ENCODE measurements around the gene RNF224. TPM values are rescaled to one million over a fixed set of nuclear protein-coding genes. Genes with fewer than 3 reads are reported as not detected.

The RNF224 gene
- total and polyA plus RNA-seq, 2 experiments from 2014 or later = 0.63 TPM; not detected in 1

DNA sequence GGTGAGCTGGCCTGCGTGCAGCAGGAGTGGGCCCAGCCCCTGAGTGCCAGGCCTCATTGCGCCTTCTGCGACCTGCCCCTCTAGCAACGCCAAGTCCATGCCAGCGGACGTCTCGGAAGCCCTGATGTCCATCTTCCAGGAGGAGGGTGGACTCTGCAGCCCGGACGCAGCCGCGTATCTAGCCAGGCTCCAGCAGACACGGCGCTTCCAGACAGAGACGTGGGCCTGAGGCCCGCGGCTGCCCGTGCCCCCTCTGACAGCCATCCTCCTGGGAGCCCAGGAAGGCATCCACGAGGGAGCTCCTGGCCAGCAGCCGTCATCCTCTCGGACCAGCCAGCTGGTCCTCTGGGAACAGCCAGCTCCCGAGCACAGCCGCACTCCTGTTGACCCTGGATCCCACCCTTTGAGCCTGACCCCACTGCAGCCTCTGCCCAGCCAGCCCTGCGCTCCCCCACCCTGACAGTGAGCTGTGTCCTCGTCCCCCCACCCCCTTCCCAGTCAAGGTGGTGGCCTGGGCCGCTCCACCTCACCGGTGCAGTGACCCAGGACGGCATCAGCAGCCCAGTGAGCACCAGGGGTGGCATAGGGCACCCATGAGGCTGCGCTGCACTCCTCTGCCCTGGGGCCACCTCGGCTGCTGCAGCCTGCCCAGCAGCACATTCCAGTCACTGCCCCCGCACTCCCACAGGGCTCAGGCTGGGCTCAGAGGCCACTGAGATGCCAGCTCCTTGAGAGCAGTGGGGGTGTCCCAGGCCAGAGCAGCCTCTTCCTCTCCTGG, 10.9 kb upstream of the RNF224 start:
- H3K4me3 Mint-ChIP-seq = no peak overlapping the region
- Histone ChIP-seq H3K27me3 (ENCODE audit: insufficient read depth) (no peaks in the 10 kb centered on the region), H3K79me2 (replicated peaks; ENCODE audit: insufficient read depth) (no peaks in the 10 kb centered on the region), H2AFZ (no peak overlapping the region), H3K4me2 (no peak overlapping the region), H3K27ac (ENCODE audit: low read depth) (no peak overlapping the region), H4K20me1 (replicated peaks; ENCODE audit: insufficient read depth) (no peaks in the 10 kb centered on the region; the same call in 1 of the 2 replicates), H3F3A (replicated peaks; ENCODE audit: low read depth) (0 out of 2 replicates have a peak, but pooled peaks cover 3% of the 10 kb centered on the region), H3K4me1 (ENCODE audit: insufficient read depth) (0 out of 2 replicates have a peak, but pooled peaks cover 3% of the 10 kb centered on the region), H3K4me3 (no peak overlapping the region), H3K9me2 (ENCODE audit: insufficient read depth) (no peaks in the 10 kb centered on the region), H3K36me3 (ENCODE audit: insufficient read depth) (no peaks in the 10 kb centered on the region)
- ATAC-seq (no peak), DNase-seq (ENCODE audit: low spot score) (no peak)
- no peaks in the 10 kb centered on the region for H3K27me3 Mint-ChIP-seq (ENCODE audit: insufficient read depth, low read depth, poor library complexity)
- H3K27ac Mint-ChIP-seq = no peak overlapping the region
- H3K4me1 Mint-ChIP-seq = peaks cover 7% of the 10 kb centered on the region; the same call in 2 of the 3 replicates
- TF ChIP-seq POLR2AphosphoS5 (IDR thresholded peaks at IDR 0.05; ENCODE audit: low read depth) (no peak), STAT1 (IDR thresholded peaks at IDR 0.05; ENCODE audit: unreplicated experiment) (no peak), EZH2 (IDR thresholded peaks at IDR 0.05; ENCODE audit: low read depth, unreplicated experiment) (no peak), EZH2phosphoT487 (IDR thresholded peaks at IDR 0.05; ENCODE audit: unreplicated experiment) (no peak), ZNF114 (CRISPR knock-in tag; IDR thresholded peaks at IDR 0.05) (no peak), CREB1 (CRISPR knock-in tag; IDR thresholded peaks at IDR 0.05; ENCODE audit: low read depth) (no peak), ZNF331 (CRISPR knock-in tag; IDR thresholded peaks at IDR 0.05; ENCODE audit: low read depth) (no peak), NANOG (IDR thresholded peaks at IDR 0.05; ENCODE audit: borderline replicate concordance) (no peak)
- TF ChIP-seq, protein P1, sequence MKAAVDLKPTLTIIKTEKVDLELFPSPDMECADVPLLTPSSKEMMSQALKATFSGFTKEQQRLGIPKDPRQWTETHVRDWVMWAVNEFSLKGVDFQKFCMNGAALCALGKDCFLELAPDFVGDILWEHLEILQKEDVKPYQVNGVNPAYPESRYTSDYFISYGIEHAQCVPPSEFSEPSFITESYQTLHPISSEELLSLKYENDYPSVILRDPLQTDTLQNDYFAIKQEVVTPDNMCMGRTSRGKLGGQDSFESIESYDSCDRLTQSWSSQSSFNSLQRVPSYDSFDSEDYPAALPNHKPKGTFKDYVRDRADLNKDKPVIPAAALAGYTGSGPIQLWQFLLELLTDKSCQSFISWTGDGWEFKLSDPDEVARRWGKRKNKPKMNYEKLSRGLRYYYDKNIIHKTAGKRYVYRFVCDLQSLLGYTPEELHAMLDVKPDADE (IDR thresholded peaks at IDR 0.05) = no peak
- TF ChIP-seq, protein P2, sequence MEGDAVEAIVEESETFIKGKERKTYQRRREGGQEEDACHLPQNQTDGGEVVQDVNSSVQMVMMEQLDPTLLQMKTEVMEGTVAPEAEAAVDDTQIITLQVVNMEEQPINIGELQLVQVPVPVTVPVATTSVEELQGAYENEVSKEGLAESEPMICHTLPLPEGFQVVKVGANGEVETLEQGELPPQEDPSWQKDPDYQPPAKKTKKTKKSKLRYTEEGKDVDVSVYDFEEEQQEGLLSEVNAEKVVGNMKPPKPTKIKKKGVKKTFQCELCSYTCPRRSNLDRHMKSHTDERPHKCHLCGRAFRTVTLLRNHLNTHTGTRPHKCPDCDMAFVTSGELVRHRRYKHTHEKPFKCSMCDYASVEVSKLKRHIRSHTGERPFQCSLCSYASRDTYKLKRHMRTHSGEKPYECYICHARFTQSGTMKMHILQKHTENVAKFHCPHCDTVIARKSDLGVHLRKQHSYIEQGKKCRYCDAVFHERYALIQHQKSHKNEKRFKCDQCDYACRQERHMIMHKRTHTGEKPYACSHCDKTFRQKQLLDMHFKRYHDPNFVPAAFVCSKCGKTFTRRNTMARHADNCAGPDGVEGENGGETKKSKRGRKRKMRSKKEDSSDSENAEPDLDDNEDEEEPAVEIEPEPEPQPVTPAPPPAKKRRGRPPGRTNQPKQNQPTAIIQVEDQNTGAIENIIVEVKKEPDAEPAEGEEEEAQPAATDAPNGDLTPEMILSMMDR (conservative IDR thresholded peaks at IDR 0.05; ENCODE audit: low read depth in 2 of 2) = no peak
- H3K36me3 Mint-ChIP-seq (ENCODE audit: low read depth) = no peaks in the 10 kb centered on the region; the same call in 1 of the 3 replicates
- no peaks in the 10 kb centered on the region for H3K9me3 Mint-ChIP-seq
